SK-N-SH treated with all-trans-retinoic acid at 6 μM for 48 hours (cell line): ENCODE measurements around the gene TBXA2R.

ENCODE experiments used
- PATZ1 ChIP-seq: fragments of 250-450 bp; sonication (Bioruptor Pico); IDR thresholded peaks from 2 replicates; pipeline ENCODE4 v1.8.0; 2020; ENCODE audit warnings: mild to moderate bottlenecking, moderate library complexity, borderline replicate concordance
- RARB ChIP-seq: fragments of 250-450 bp; sonication (Bioruptor Pico); IDR thresholded peaks from 2 replicates; pipeline ENCODE4 v1.8.0; 2021; ENCODE audit warnings: mild to moderate bottlenecking, moderate library complexity
- ZFP30 ChIP-seq: fragments of 450-650 bp; formaldehyde crosslinking; IDR thresholded peaks from 2 replicates; pipeline ENCODE4 v1.5.0; 2022; ENCODE audit warnings: mild to moderate bottlenecking, moderate library complexity
- TF ChIP-seq, protein P1 (sequence below): fragments of 250-450 bp; sonication (Bioruptor Pico); IDR thresholded peaks from 2 replicates; pipeline ENCODE4 v1.5.1; 2020; ENCODE audit warnings: low read depth, mild to moderate bottlenecking, moderate library complexity

DNA sequence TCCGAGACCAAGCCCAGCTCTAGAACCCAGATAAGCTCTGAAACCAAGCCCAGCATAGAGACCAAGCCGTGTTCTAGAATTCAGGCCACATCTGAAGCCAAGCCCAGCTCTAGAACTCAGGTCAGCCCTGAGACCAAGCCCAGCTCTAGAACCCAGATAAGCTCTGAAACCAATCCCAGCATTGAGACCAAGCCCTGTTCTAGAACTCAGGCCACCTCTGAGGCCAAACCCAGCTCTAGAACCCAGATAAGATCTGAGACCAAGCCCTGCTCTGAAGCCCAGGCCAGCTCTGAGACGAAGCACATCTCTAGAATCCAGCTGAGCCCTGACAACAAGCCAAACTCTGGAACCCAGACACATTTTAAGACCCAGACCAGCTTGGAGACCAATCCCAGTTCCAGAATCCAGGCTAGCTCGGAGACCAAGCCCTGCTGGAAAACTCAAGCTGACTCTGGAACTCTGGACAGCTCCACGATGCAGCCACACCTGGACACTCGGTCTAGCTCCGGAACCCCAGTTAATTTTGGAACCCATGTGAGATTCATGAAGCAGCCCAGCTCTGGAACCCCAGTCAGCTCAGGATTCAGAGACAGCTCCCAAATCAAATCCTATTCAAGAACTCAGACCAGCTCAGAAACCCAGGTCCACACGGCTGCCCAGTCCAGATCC, 15.6 kb downstream of the TBXA2R start:
- TF ChIP-seq RARB (CRISPR knock-in tag) = no peak
- no peak for TF ChIP-seq ZFP30 (CRISPR knock-in tag)
- TF ChIP-seq, protein P1, sequence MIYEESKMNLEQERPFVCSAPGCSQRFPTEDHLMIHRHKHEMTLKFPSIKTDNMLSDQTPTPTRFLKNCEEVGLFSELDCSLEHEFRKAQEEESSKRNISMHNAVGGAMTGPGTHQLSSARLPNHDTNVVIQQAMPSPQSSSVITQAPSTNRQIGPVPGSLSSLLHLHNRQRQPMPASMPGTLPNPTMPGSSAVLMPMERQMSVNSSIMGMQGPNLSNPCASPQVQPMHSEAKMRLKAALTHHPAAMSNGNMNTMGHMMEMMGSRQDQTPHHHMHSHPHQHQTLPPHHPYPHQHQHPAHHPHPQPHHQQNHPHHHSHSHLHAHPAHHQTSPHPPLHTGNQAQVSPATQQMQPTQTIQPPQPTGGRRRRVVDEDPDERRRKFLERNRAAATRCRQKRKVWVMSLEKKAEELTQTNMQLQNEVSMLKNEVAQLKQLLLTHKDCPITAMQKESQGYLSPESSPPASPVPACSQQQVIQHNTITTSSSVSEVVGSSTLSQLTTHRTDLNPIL (CRISPR knock-in tag) = no peak
- TF ChIP-seq PATZ1 (CRISPR knock-in tag) = no peak
